Endothelial cell (in vitro differentiated cells): ENCODE results near the gene SUPT6H. TPM values are rescaled to one million over a fixed set of nuclear protein-coding genes. Genes with fewer than 3 reads are reported as not detected.

ENCODE experiments used
- DNase-seq: peaks from one replicate; pipeline ENCODE4 v3.0.0; 2021; ENCODE audit warnings: low spot score
- H3K27ac Mint-ChIP-seq: one replicate; pipeline ENCODE4 v1.8.0; 2021; ENCODE audit warnings: mixed read lengths, inconsistent platforms; ENCODE audit not compliant: unreplicated experiment
- H3K27me3 Mint-ChIP-seq: one replicate; pipeline ENCODE4 v1.8.0; 2021; ENCODE audit warnings: mild to moderate bottlenecking, moderate library complexity, mixed read lengths, inconsistent platforms; ENCODE audit not compliant: unreplicated experiment
- H3K36me3 Mint-ChIP-seq: one replicate; pipeline ENCODE4 v1.8.0; 2021; ENCODE audit warnings: mild to moderate bottlenecking, low read depth, mixed read lengths, inconsistent platforms; ENCODE audit not compliant: unreplicated experiment
- H3K4me1 Mint-ChIP-seq: one replicate; pipeline ENCODE4 v1.8.0; 2021; ENCODE audit warnings: mild to moderate bottlenecking, mixed read lengths, inconsistent platforms; ENCODE audit not compliant: unreplicated experiment
- H3K4me3 Mint-ChIP-seq: one replicate; pipeline ENCODE4 v1.8.0; 2021; ENCODE audit warnings: mild to moderate bottlenecking, mixed read lengths, inconsistent platforms; ENCODE audit not compliant: unreplicated experiment
- H3K9me3 Mint-ChIP-seq: one replicate; pipeline ENCODE4 v1.8.0; 2021; ENCODE audit warnings: mixed read lengths, inconsistent platforms; ENCODE audit not compliant: unreplicated experiment
- CTCF ChIP-seq: fragments of 200-600 bp; sonication (generic); IDR thresholded peaks from one replicate; pipeline ENCODE4 v1.5.0; 2021; ENCODE audit warnings: antibody characterized with exemption; ENCODE audit not compliant: unreplicated experiment
- long read RNA-seq: library from polyadenylated mRNA; unstranded; transcript quantifications from one replicate; pipeline ENCODE4 v2.0.0, GENCODE V29; 2020; ENCODE audit not compliant: unreplicated experiment
- total RNA-seq: library from RNA; stranded (reverse); fragmentation: NEBNext Ultra II Directional; extraction: Animal tissue kit (Norgen Biotek cat#: 25700); gene quantifications from one replicate; pipeline ENCODE4 v1.2.1, GENCODE V29; 2021; ENCODE audit not compliant: unreplicated experiment

Gene SUPT6H
- 87.4 TPM for total RNA-seq
- long read RNA-seq, partial matches to known transcripts: 3 of 7 reads
- long read RNA-seq, other reads (novel, unspliced or antisense): 4 of 7 reads

GRCh38 chr17:28661635-28662526 is at the start of gene SUPT6H, which contains the start of gene SDF2:
SUPT6H (plus strand) TSS chr17:28662205; CDS start chr17:28673402, 11,197 bp downstream.
SDF2 (minus strand) TSS chr17:28661906; CDS start chr17:28661876, 30 bp downstream.
- Mint-ChIP-seq H3K27me3 (peaks cover 13% of the 10 kb centered on the region), H3K4me1 (peaks cover 35% of the 10 kb centered on the region), H3K27ac (peak within 1 kb of the TSS; percentile 100), H3K36me3 (peaks cover 41% of the 10 kb centered on the region), H3K9me3 (no peaks in the 10 kb centered on the region), H3K4me3 (peak within 1 kb of the TSS; percentile 100)
- peak; percentile 90 for DNase-seq
- no peak for TF ChIP-seq CTCF

DNA sequence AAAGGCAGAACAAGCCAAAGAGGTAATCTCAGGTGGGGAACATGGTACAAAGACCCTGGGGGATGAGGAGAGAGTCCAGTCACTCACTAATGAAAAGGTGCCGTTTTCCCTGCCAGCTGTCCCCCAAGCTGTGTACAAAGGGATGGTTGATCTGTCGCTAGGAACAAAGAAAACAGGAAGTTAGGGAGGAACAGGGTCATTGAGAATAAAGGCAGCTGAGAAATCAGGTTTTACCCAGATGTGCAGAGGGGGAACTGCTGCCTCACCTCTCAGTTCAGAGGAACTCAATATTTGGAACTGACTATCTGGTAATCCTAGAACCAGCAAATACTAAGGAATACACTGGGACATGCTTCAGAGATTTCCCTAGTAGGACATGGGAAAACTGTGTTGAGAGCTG is 49.5 kb upstream of the SUPT6H start:
- Mint-ChIP-seq H3K9me3 (no peaks in the 10 kb centered on the region), H3K4me1 (peaks cover 27% of the 10 kb centered on the region), H3K27ac (peak overlapping the region; percentile 94), H3K36me3 (peaks cover 54% of the 10 kb centered on the region), H3K4me3 (peak overlapping the region; percentile 17), H3K27me3 (peaks cover 3% of the 10 kb centered on the region)
- no peak for DNase-seq
- TF ChIP-seq CTCF: no peak

- peak overlapping the region; percentile 17 for H3K4me3 Mint-ChIP-seq
- H3K4me1 Mint-ChIP-seq: peaks cover 27% of the 10 kb centered on the region
- peak overlapping the region; percentile 94 for H3K27ac Mint-ChIP-seq
- peak; percentile 62 for DNase-seq
- peaks cover 3% of the 10 kb centered on the region for H3K27me3 Mint-ChIP-seq
- H3K36me3 Mint-ChIP-seq: peaks cover 54% of the 10 kb centered on the region
- peak; percentile 68 for TF ChIP-seq CTCF
- no peaks in the 10 kb centered on the region for H3K9me3 Mint-ChIP-seq
Observed at GRCh38 chr17:28612936-28613872, 48.8 kb upstream of the SUPT6H start.

- H3K4me1 Mint-ChIP-seq: peaks cover 27% of the 10 kb centered on the region
- H3K36me3 Mint-ChIP-seq: peaks cover 54% of the 10 kb centered on the region
- H3K9me3 Mint-ChIP-seq: no peaks in the 10 kb centered on the region
- peak within 1 kb of the TSS; percentile 94 for H3K27ac Mint-ChIP-seq
- H3K4me3 Mint-ChIP-seq: peak within 1 kb of the TSS; percentile 73
- no peak for DNase-seq
- TF ChIP-seq CTCF: no peak
- H3K27me3 Mint-ChIP-seq: peaks cover 4% of the 10 kb centered on the region
Observed at GRCh38 chr17:28613931-28614381, 48.0 kb upstream of the SUPT6H start, which contains the start of gene RSKR. RSKR (minus strand) TSS chr17:28614185; CDS start chr17:28614161, 24 bp downstream.
